Hematopoietic multipotent progenitor cell treated with erythropoietin and hydrocortisone succinate and interleukin-3 and kit ligand, for 17 days (in vitro differentiated cells): ENCODE measurements around the gene TMEM86B.

Experiments
- DNase-seq: peaks from one replicate; pipeline ENCODE4 v3.0.0-alpha.2; 2015; ENCODE audit warnings: low spot score

TMEM86B gene, protein sequence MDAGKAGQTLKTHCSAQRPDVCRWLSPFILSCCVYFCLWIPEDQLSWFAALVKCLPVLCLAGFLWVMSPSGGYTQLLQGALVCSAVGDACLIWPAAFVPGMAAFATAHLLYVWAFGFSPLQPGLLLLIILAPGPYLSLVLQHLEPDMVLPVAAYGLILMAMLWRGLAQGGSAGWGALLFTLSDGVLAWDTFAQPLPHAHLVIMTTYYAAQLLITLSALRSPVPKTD

GRCh38 chr19:55228403-55229031, at the start of gene TMEM86B:
Gene TMEM86B (minus strand): TSS chr19:55228763. CDS start chr19:55228741, 22 bp downstream.
- DNase-seq: peak; percentile 88

GRCh38 chr19:55277494-55277893, 48.9 kb upstream of the TMEM86B start:
- DNase-seq: no peak

GRCh38 chr19:55276720-55277430, 48.3 kb upstream of the TMEM86B start:
- no peak for DNase-seq

DNA sequence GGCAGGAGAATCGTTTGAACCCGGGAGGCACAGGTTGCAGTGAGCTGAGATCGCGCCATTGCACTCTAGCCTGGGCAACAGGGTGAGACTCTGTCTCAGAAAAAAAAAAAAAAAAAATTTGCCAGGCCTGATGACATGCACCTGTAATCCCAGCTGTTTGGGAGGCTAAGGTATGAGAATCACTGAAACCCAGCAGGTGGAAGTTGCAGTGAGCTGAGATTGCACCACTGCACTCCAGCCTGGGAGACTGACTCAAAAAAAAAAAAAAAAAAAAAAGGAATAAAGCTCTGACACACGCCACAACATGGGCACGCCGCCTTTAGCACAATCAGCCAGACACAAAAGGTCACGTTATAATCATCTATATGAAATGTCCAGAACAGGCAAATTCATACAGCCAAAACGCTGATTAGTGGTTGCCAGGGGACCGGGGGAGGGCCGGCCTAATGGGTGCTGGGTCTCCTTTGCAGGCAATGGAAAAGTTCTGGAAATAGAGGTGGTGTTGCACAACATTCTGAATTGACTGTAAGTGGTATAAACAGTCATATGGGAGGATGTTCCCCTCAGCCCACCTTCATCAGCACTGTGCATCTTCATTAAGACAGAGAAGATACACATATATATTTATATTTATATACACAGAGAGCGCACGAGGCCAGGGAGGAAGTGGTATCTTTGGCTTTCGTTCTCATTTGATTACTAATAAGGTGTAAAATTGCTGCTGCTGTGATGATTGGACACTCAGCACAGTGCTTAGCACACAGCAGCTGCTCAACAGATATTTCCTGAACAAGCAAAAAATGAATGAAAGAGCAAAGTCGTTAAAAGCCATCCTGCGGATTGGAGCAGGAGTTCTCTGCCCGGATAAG, 47.5 kb upstream of the TMEM86B start:
- no peak for DNase-seq

- no peak for DNase-seq
These were observed 45.6 kb upstream of the TMEM86B start for GRCh38 chr19:55273978-55274707.

- DNase-seq: no peak
These were observed 43.6 kb upstream of the TMEM86B start for GRCh38 chr19:55272142-55272541.

DNA sequence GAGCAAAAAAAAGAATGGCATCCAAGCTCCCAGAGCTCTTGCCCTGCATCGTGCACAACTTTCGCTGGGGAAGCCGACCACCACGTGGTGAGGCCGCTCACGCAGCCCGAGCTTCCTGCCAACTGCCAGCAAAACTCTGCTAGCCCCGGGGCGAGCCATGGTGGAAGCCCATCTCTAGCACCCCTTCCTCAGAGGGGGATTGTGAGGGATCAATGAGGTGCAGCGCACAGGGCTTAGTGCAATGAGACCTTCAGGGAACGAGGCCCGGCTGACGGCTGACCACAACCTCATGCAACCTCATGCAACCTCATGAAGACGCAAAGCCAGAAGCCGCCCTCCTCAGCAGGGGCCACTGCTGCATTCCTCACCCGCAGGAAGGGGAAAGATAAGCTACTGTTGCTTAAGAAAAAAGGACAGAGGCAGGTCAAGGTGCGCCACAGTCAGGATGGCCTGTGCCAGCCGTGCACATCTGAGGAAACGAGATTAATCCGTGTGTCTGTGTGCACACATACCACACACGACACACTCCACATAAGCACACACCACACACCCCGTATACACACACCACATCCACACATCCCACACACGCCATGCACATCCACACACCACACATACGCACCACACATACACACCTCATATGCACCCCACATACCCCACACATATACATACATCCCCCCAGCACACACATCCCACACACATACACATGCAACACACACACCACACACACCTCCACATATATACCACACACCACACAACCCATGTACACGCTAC, 41.8 kb upstream of the TMEM86B start:
- DNase-seq: no peak

DNA sequence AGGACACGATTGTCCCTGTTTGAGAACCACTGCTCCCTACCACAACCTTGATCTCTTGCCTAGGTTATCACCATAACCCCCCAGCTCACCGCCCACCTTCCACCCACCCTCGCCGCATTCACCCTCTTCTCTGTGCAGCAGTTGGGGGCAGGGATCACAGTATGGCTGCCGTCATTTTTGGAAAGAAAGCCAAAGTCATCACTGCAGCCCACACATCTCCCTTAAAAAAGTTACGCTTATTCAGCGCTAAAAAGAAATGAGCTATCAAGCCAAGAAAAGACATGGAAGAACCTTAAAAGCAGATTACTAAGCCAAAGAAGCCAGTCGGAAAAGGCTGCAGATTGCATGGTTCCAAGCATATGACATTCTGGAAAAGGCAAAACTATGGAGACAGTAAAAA, 40.7 kb upstream of the TMEM86B start:
- no peak for DNase-seq

DNA sequence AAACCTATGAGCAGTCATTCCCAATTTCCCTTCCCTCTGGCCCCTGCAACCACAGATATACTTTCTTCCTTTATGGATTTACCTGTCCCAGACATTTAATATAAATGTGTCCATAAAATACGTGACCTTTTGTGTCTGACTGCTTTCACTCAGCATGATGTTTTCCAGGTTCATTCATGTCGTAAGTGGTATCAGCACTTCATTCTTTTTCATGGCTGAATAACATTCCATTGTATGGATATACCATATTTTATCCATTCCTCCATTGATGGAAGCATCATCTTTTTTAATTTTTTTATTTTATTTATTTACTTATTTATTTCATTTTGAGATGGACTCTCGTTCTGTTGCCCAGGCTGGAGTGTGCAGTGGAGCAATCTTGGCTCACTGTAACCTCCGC, 38.3 kb upstream of the TMEM86B start:
- no peak for DNase-seq

DNA sequence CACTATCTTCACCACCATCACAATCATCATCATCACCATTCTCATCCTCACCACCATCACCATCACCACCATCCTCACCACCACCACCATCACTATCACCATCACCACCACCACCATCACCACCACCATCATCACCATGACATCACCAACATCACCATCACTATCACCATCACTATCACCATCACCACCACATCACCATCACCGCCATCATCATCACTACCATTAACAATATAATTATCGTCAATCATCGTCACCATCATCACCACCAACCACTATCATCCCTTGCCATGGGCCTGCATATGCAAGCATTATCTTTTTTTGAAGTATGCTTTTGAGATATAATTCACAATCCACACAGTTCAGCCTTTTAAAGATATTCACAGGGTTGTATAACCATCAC, 37.8 kb upstream of the TMEM86B start:
- no peak for DNase-seq

DNA sequence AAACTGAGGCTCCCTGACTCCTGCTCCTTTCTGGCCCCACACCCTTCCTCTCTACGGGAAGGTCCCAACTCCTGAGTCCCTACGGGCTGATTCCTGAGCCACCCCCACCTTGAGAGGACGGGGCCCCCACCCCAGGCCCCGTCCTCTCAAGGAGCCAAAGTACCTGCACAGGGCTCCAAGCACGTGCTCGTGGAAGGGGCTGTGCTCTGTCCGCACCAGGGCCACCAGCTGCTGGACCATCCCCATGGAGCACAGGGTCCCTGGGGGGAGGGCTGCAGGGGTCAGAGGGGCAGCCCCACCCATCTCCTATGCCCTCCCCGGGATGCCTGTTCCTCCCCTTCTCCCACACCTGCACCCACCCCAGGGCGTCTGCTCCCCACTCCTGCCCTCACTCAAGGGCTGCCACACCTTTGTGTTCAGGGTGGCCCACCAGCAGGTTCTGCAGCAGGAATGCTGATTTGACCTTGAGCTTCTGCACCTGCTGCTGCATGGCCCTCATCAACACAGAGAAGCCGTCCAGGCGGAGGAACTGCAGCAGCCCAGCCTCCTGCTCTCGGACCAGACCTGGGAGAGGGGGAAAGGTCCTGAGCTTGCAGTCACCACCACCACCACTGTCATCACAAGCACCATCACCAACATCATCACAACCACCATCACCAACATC, 37.3 kb upstream of the TMEM86B start:
- DNase-seq: no peak

DNA sequence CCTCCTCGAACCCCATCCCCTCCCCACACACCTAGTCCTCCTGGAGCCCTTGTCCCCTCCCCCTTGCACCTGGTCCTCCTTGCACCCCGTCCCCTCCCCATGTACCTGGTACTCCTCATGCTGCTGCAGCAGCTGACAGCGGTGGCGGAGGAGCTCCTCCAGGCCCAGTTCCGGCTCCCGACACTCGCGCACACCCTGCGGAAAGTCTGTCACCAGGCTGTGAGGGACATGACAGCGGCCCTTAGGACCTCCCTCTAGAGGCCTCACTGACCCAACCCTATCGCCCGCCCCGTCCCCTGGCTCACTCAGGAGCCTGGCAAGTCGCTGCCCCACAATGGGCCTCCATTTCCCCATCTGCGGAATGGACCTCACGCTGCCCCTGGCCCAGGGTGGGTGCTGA, 36.6 kb upstream of the TMEM86B start:
- DNase-seq: no peak

GRCh38 chr19:55264531-55264930, 36.0 kb upstream of the TMEM86B start:
- DNase-seq: no peak

DNA sequence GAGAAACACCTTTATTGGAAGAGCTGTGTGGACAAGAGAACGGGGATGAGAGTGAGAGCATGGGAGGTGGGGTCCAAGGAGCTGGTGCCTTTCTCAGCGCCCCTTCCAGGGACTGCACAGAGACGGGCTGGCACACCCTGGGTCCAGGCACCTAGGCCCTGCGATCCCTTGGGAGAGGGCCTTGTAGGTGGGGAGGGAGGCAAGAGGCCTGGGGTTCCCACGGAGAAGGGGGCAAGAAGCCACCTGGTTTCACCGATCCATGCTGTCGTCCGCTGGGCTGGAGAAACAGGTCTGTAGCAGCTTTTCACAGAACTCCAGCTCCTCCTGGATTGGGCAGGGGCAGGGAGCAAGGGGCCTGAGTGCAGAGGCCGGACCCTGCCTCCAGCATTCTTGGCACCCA, 33.8 kb upstream of the TMEM86B start:
- no peak for DNase-seq

- no peak for DNase-seq
These were observed 33.1 kb upstream of the TMEM86B start for GRCh38 chr19:55261671-55262126.

GRCh38 chr19:55259540-55260210, 31.1 kb upstream of the TMEM86B start:
- no peak for DNase-seq

- peak; percentile 98 for DNase-seq
These were observed 30.4 kb upstream of the TMEM86B start, which contains the start of gene PPP6R1 for GRCh38 chr19:55258828-55259539. Gene PPP6R1 (minus strand): TSS chr19:55259017. CDS start chr19:55247103, 11,914 bp downstream.

GRCh38 chr19:55258476-55258827, 29.9 kb upstream of the TMEM86B start:
- no peak for DNase-seq
